ENCODE data around the gene NR3C1.

Gene NR3C1

DNA sequence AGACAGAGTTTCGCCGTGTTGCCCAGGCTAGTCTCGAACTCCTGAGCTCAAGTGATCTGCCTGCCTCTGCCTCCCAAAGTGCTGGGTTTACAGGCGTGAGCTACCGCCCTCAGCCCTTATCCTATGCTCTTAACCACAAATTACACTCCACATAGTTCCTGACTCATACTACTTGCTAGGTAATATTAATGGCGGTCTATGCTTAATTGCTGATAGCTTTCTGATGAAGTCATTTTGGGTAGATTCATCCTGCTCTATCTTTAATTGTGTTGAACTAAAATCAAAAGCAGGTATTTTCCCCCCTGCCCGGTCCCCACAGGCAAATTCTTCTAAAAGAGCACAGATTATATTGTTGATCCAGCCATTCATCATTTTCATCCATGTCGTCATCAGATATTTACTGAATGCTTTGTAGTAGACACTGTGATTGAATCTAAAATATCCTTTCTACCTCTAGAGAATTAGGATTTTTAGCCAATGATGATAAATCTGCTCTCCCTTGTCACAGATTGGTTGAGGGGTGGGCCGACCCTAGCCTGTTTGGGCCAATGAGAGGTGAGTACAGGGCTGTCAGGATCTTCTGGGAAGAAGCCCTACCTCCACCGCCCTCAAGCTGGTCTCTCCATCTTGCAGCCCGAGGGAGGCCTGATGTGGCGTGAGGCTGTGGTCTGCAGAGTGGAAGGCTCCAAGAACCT lies 144.8 kb downstream of the NR3C1 start:
- Histone ChIP-seq H3K9ac (ENCODE audit: low read depth, low read length, poor library complexity, severe bottlenecking) (no peak overlapping the region), H3K27me3 (ENCODE audit: insufficient read depth, low read length, poor library complexity, severe bottlenecking) (no peaks in the 10 kb centered on the region), H3K9me3 (ENCODE audit: insufficient read depth, low read depth, low read length) (no peaks in the 10 kb centered on the region), H3K4me3 (ENCODE audit: low read length, poor library complexity, severe bottlenecking) (no peak overlapping the region), H2AFZ (ENCODE audit: low read length) (no peak overlapping the region), H3K4me1 (ENCODE audit: insufficient read depth, low read length, poor library complexity, severe bottlenecking) (no peaks in the 10 kb centered on the region), H3K9me2 (replicated peaks; ENCODE audit: low read depth, low read length) (no peaks in the 10 kb centered on the region), H4K20me1 (ENCODE audit: insufficient read depth, low read length, poor library complexity, severe bottlenecking) (no peaks in the 10 kb centered on the region), H3K4me2 (ENCODE audit: low read depth, low read length, poor library complexity, severe bottlenecking) (no peak overlapping the region), H3K36me3 (ENCODE audit: insufficient read depth, low read length) (no peaks in the 10 kb centered on the region), H3K79me2 (ENCODE audit: insufficient read depth, low read length) (no peaks in the 10 kb centered on the region), H3F3A (ENCODE audit: low read depth) (no peaks in the 10 kb centered on the region)
- TF ChIP-seq EZH2phosphoT487 (IDR thresholded peaks at IDR 0.05; ENCODE audit: borderline replicate concordance) = no peak
- TF ChIP-seq, protein P1, sequence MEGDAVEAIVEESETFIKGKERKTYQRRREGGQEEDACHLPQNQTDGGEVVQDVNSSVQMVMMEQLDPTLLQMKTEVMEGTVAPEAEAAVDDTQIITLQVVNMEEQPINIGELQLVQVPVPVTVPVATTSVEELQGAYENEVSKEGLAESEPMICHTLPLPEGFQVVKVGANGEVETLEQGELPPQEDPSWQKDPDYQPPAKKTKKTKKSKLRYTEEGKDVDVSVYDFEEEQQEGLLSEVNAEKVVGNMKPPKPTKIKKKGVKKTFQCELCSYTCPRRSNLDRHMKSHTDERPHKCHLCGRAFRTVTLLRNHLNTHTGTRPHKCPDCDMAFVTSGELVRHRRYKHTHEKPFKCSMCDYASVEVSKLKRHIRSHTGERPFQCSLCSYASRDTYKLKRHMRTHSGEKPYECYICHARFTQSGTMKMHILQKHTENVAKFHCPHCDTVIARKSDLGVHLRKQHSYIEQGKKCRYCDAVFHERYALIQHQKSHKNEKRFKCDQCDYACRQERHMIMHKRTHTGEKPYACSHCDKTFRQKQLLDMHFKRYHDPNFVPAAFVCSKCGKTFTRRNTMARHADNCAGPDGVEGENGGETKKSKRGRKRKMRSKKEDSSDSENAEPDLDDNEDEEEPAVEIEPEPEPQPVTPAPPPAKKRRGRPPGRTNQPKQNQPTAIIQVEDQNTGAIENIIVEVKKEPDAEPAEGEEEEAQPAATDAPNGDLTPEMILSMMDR (conservative IDR thresholded peaks at IDR 0.05; ENCODE audit: low read length) = no peak

GRCh38 chr5:143254819-143255218 lies 148.7 kb downstream of the NR3C1 start:
- Histone ChIP-seq H3K9me2 (replicated peaks; ENCODE audit: low read depth, low read length) (no peaks in the 10 kb centered on the region), H3K9me3 (ENCODE audit: insufficient read depth, low read depth, low read length) (no peaks in the 10 kb centered on the region), H3K27me3 (ENCODE audit: insufficient read depth, low read length, poor library complexity, severe bottlenecking) (no peaks in the 10 kb centered on the region), H3K79me2 (ENCODE audit: insufficient read depth, low read length) (no peaks in the 10 kb centered on the region), H3K4me1 (ENCODE audit: insufficient read depth, low read length, poor library complexity, severe bottlenecking) (no peaks in the 10 kb centered on the region), H4K20me1 (ENCODE audit: insufficient read depth, low read length, poor library complexity, severe bottlenecking) (no peaks in the 10 kb centered on the region), H3K4me3 (ENCODE audit: low read length, poor library complexity, severe bottlenecking) (no peak overlapping the region), H3K36me3 (ENCODE audit: insufficient read depth, low read length) (no peaks in the 10 kb centered on the region), H2AFZ (ENCODE audit: low read length) (no peak overlapping the region), H3K4me2 (ENCODE audit: low read depth, low read length, poor library complexity, severe bottlenecking) (no peak overlapping the region), H3F3A (ENCODE audit: low read depth) (no peaks in the 10 kb centered on the region), H3K9ac (ENCODE audit: low read depth, low read length, poor library complexity, severe bottlenecking) (no peak overlapping the region)
- no peak for TF ChIP-seq EZH2phosphoT487 (IDR thresholded peaks at IDR 0.05; ENCODE audit: borderline replicate concordance)
- TF ChIP-seq, protein P1 (conservative IDR thresholded peaks at IDR 0.05; ENCODE audit: low read length) = no peak

DNA sequence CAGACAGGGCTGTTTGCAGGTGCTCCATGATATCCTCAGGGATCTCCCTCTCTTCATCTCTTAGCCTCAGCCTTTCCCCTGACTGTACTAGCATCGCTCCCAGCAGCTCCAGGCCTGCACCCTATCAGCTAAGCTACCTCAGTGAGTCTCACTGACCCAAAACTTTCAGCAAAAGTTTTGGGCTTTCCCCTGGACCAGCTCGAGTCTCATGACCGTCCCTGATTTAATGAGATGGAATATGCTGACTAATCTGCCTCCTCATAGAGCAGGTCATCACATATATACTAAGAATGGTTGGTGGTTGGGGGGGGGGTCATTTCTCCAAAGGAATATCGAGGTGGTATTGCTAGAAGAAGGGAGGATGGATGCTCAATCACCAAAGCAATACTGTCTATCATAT lies 151.5 kb downstream of the NR3C1 start:
- Histone ChIP-seq H3K9me3 (ENCODE audit: insufficient read depth, low read depth, low read length) (no peaks in the 10 kb centered on the region), H3K27me3 (ENCODE audit: insufficient read depth, low read length, poor library complexity, severe bottlenecking) (no peaks in the 10 kb centered on the region), H3F3A (ENCODE audit: low read depth) (no peaks in the 10 kb centered on the region), H4K20me1 (ENCODE audit: insufficient read depth, low read length, poor library complexity, severe bottlenecking) (no peaks in the 10 kb centered on the region), H3K36me3 (ENCODE audit: insufficient read depth, low read length) (no peaks in the 10 kb centered on the region), H3K4me3 (ENCODE audit: low read length, poor library complexity, severe bottlenecking) (no peak overlapping the region), H3K4me2 (ENCODE audit: low read depth, low read length, poor library complexity, severe bottlenecking) (no peak overlapping the region), H3K9ac (ENCODE audit: low read depth, low read length, poor library complexity, severe bottlenecking) (no peak overlapping the region), H3K79me2 (ENCODE audit: insufficient read depth, low read length) (no peaks in the 10 kb centered on the region), H3K9me2 (replicated peaks; ENCODE audit: low read depth, low read length) (no peaks in the 10 kb centered on the region), H2AFZ (ENCODE audit: low read length) (no peak overlapping the region), H3K4me1 (ENCODE audit: insufficient read depth, low read length, poor library complexity, severe bottlenecking) (no peaks in the 10 kb centered on the region)
- TF ChIP-seq, protein P1 (conservative IDR thresholded peaks at IDR 0.05; ENCODE audit: low read length) = no peak
- no peak for TF ChIP-seq EZH2phosphoT487 (IDR thresholded peaks at IDR 0.05; ENCODE audit: borderline replicate concordance)

Data from Loucy (cell line).